HG03378 (cell line): ENCODE measurements around the gene OR10A3.
A peak's percentile ranks its signal among the peaks of the same experiment; 100 is the strongest.

Experiments used
- ATAC-seq: cut with Tn5 transposase; IDR thresholded peaks from one replicate; pipeline ENCODE4 v1.9.1; 2021; ENCODE audit warnings: mild to moderate bottlenecking, moderate library complexity; ENCODE audit not compliant: unreplicated experiment

OR10A3 gene

GRCh38 chr11:7893796-7894195, 47.7 kb downstream of the OR10A3 start:
- no peak for ATAC-seq

DNA sequence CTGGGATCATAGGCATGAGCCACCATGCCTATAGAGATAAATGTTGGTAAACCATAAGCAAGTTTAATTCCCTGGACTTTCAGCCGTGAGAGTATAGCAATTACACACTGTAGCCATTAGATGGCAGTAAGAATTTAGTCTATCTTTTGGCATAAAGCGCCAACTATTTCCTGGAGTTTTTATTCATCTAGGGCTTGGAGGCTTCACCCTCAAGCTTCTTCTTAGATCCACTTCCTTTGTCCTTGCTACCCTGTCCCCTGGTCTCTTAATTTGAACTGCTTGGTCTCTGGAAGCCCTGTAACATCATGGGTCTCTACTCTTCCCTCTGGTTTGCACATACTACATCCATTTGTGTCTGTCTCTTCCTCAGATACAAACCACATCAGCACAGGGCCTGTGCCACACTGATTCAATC, 48.7 kb downstream of the OR10A3 start:
- ATAC-seq = peak; percentile 69

DNA sequence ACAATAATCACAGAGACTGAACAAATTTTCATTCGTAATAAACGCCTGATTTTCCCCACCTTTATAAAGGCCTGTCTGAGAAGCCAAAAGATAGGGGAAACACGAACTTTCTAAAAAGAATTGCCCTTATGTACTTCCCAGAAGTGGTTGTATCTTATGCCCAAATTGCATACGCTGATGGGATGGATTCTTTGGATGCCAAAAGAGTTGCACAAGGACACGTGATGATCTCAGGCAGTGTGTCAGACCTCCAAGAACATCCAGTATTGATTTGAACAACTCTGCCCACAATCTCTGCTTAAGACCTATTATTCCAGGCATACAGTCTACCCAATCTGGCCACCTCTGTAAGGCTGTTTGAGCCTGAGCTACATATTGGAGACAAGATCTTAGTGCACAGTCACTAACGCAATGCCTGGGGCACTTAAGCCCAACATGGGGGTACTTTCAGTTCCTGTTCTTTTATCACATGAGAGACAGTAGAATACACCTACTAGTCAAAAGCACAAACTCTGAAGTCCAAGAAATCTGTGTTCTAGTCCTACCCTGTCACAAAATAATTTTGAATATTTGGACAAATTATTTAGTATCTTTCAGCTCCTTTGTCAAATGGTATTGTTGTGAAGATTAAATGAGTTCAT, 49.3 kb downstream of the OR10A3 start:
- peak; percentile 48 for ATAC-seq

DNA sequence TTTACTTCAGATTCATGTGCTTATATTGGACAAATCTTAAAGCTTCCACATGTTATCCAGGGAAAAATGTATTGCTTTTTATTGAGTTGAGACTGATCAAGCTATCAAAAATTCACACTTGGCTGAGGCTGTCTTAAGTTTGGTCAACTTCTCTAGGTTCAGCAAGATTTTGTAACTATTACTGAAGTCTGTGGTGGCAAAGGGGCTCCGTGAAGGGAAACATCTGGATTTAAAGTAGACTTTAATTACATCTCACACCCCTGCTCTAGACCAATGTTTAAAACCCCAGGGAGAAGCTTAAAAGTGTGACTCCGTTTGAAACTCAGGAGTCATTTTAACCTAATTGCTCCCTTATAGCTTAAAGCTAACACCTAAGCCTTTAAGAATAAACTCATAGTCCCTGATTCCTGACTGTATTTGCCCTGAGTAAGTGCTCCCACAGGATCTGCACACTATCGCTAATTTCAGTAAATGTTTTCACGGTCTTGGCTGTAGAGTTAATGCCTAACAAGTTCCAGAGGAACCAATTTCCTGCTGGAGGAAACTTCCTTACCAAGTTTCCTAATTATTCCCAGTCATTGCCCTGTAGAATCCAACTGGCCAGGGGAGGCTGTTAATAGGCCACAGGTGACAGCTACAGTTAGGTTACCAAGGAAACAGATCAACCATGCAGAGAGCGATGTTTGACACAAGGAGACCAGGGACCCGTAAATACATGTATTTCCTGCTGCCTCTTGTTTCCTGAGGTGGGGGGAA, 50.9 kb downstream of the OR10A3 start:
- no peak for ATAC-seq

- ATAC-seq = no peak
Measured at GRCh38 chr11:7889985-7890384, 51.5 kb downstream of the OR10A3 start.
